ENCODE measurements around the gene SRSF3. TPM values are rescaled to one million over a fixed set of nuclear protein-coding genes. Genes with fewer than 3 reads are reported as not detected.

SRSF3 gene
- total and polyA plus RNA-seq, 2 experiments from 2014 or later = 135 to 192 TPM

GRCh38 chr6:36624461-36625157 lies 30.4 kb downstream of the SRSF3 start:
- peak overlapping the region; percentile 67 for H3K27ac ChIP-seq
- no peak overlapping the region for H3K4me2 ChIP-seq
- DNase-seq (ENCODE audit: low spot score) = no peak
- H3K4me1 ChIP-seq (ENCODE audit: insufficient read depth) = peaks cover 15% of the 10 kb centered on the region
- no peaks in the 10 kb centered on the region for H3K27me3 ChIP-seq
- no peaks in the 10 kb centered on the region for H3K9me2 ChIP-seq (replicated peaks; ENCODE audit: insufficient read depth)
- 95% methylated on average over 11 of the region's 11 CpGs for WGBS (ENCODE audit: low lambda C conversion rate, missing lambda C conversion rate)
- H4K20me1 ChIP-seq (ENCODE audit: insufficient read depth, poor library complexity, severe bottlenecking) = no peaks in the 10 kb centered on the region
- no peaks in the 10 kb centered on the region for H3K36me3 ChIP-seq (replicated peaks; ENCODE audit: insufficient read depth, low read depth)
- H2AFZ ChIP-seq = no peak overlapping the region
- H3K9me3 ChIP-seq (ENCODE audit: low read depth) = no peaks in the 10 kb centered on the region
- no peak overlapping the region for H3K4me3 ChIP-seq
- H3K79me2 ChIP-seq = no peaks in the 10 kb centered on the region
- TF ChIP-seq EZH2 (IDR thresholded peaks at IDR 0.05; ENCODE audit: borderline replicate concordance) (no peak), EZH2phosphoT487 (IDR thresholded peaks at IDR 0.05; ENCODE audit: low read depth, severe bottlenecking, unreplicated experiment) (no peak), CTCF (IDR thresholded peaks at IDR 0.05; ENCODE audit: poor library complexity) (no peak)

- Histone ChIP-seq H3K27me3 (no peaks in the 10 kb centered on the region), H4K20me1 (ENCODE audit: insufficient read depth, poor library complexity, severe bottlenecking) (no peaks in the 10 kb centered on the region), H3K9me3 (ENCODE audit: low read depth) (no peaks in the 10 kb centered on the region), H3K4me2 (no peak overlapping the region), H3K4me1 (ENCODE audit: insufficient read depth) (peaks cover 15% of the 10 kb centered on the region), H3K79me2 (no peaks in the 10 kb centered on the region), H3K27ac (peak overlapping the region; percentile 3), H3K9me2 (replicated peaks; ENCODE audit: insufficient read depth) (no peaks in the 10 kb centered on the region), H3K36me3 (replicated peaks; ENCODE audit: insufficient read depth, low read depth) (no peaks in the 10 kb centered on the region), H3K4me3 (no peak overlapping the region), H2AFZ (no peak overlapping the region)
- TF ChIP-seq EZH2phosphoT487 (IDR thresholded peaks at IDR 0.05; ENCODE audit: low read depth, severe bottlenecking, unreplicated experiment) = no peak
- TF ChIP-seq CTCF (IDR thresholded peaks at IDR 0.05; ENCODE audit: poor library complexity) = no peak
- no peak for TF ChIP-seq EZH2 (IDR thresholded peaks at IDR 0.05; ENCODE audit: borderline replicate concordance)
- no peak for DNase-seq (ENCODE audit: low spot score)
- WGBS (ENCODE audit: low lambda C conversion rate, missing lambda C conversion rate) = 66% methylated on average over 5 of the region's 5 CpGs
Measured at GRCh38 chr6:36625158-36625919, 31.2 kb downstream of the SRSF3 start.

GRCh38 chr6:36626636-36627035 lies 32.5 kb downstream of the SRSF3 start:
- TF ChIP-seq EZH2phosphoT487 (IDR thresholded peaks at IDR 0.05; ENCODE audit: low read depth, severe bottlenecking, unreplicated experiment) (no peak), EZH2 (IDR thresholded peaks at IDR 0.05; ENCODE audit: borderline replicate concordance) (no peak), CTCF (IDR thresholded peaks at IDR 0.05; ENCODE audit: poor library complexity) (no peak)
- no peaks in the 10 kb centered on the region for H3K27me3 ChIP-seq
- no peak overlapping the region for H2AFZ ChIP-seq
- H3K9me3 ChIP-seq (ENCODE audit: low read depth) = no peaks in the 10 kb centered on the region
- H3K27ac ChIP-seq = no peak overlapping the region
- H3K4me1 ChIP-seq (ENCODE audit: insufficient read depth) = peaks cover 15% of the 10 kb centered on the region
- H3K79me2 ChIP-seq = no peaks in the 10 kb centered on the region
- no peaks in the 10 kb centered on the region for H4K20me1 ChIP-seq (ENCODE audit: insufficient read depth, poor library complexity, severe bottlenecking)
- 93% methylated on average over 3 of the region's 3 CpGs for WGBS (ENCODE audit: low lambda C conversion rate, missing lambda C conversion rate)
- H3K9me2 ChIP-seq (replicated peaks; ENCODE audit: insufficient read depth) = no peaks in the 10 kb centered on the region
- H3K36me3 ChIP-seq (replicated peaks; ENCODE audit: insufficient read depth, low read depth) = no peaks in the 10 kb centered on the region
- H3K4me3 ChIP-seq = no peak overlapping the region
- no peak overlapping the region for H3K4me2 ChIP-seq
- no peak for DNase-seq (ENCODE audit: low spot score)

Measured in hepatocyte (in vitro differentiated cells).